Lung (tissue), 12 donors: ENCODE data around the gene STXBP5. TPM values are rescaled to one million over a fixed set of nuclear protein-coding genes. Genes with fewer than 3 reads are reported as not detected.

Source experiments
- ATAC-seq: fragments of 200-7000 bp; cut with Tn5 transposase; one replicate; pipeline ENCODE4 v1.9.1; 2020; ENCODE audit warnings: moderate number of reproducible peaks; ENCODE audit not compliant: insufficient read depth, low FRiP score
- DNase-seq, 3 donors: peaks; one replicate each; pipeline ENCODE4 v3.0.0-alpha.2; 2013 to 2017
- H3K27ac ChIP-seq, 2 donors: one replicate each; pipeline ENCODE4 v1.5.1; 2013; ENCODE audit warnings: mild to moderate bottlenecking in 2 of 2, moderate library complexity in 2 of 2, control low read depth in 1 of 2, inconsistent platforms in 1 of 2, low read depth in 1 of 2, low read length in 1 of 2
- H3K27me3 ChIP-seq, 3 donors: one replicate each; pipeline ENCODE4 v1.5.1; 2013; ENCODE audit warnings: low read length in 2 of 3; ENCODE audit not compliant: control insufficient read depth in 3 of 3, insufficient read depth in 3 of 3
- H3K36me3 ChIP-seq, 4 donors: one replicate each; pipeline ENCODE4 v1.5.1; 2013; ENCODE audit warnings: low read length in 4 of 4, mild to moderate bottlenecking in 1 of 4, moderate library complexity in 1 of 4; ENCODE audit not compliant: control insufficient read depth in 4 of 4, insufficient read depth in 4 of 4
- H3K4me1 ChIP-seq, 5 donors: one replicate each; pipeline ENCODE4 v1.5.1; 2013; ENCODE audit warnings: low read length in 5 of 5, mild to moderate bottlenecking in 2 of 5, moderate library complexity in 1 of 5; ENCODE audit not compliant: control insufficient read depth in 5 of 5, insufficient read depth in 5 of 5
- H3K4me3 ChIP-seq: one replicate; pipeline ENCODE4 v1.5.1; 2013; ENCODE audit warnings: mild to moderate bottlenecking, control low read depth, moderate library complexity
- H3K9ac ChIP-seq, 2 donors: one replicate each; pipeline ENCODE4 v1.5.1; 2013; ENCODE audit warnings: low read length in 2 of 2, control low read depth in 1 of 2; ENCODE audit not compliant: insufficient read depth in 1 of 2
- H3K9me3 ChIP-seq, 4 donors: one replicate each; pipeline ENCODE4 v1.5.1; 2013; ENCODE audit warnings: low read length in 3 of 4, mild to moderate bottlenecking in 1 of 4, moderate library complexity in 1 of 4; ENCODE audit not compliant: control insufficient read depth in 4 of 4, insufficient read depth in 3 of 4
- WGBS, 2 donors: extraction: QIAGEN DNeasy Blood & Tissue Kit; methylation state at CpG; one replicate each; pipeline ENCODE4 v1.1.7; 2013; 5-methylcytosine and 5-hydroxymethylcytosine counted together
- polyA plus RNA-seq, 2 donors: library from polyadenylated mRNA; stranded (reverse); fragments of 200-250 nt; gene quantifications; one replicate each; pipeline ENCODE4 v1.2.1, GENCODE V29; 2013
- total RNA-seq, 2 donors: library from RNA; depleted of rRNA in 1 of 2; stranded (reverse); fragments of >200 nt in 1 of 2; gene quantifications; one replicate each; pipeline ENCODE4 v1.2.1, GENCODE V29; 2014 to 2021
- TF ChIP-seq, protein P1 (sequence below): IDR thresholded peaks from 2 replicates; pipeline ENCODE4 v1.5.1; 2012; ENCODE audit warnings: mild to moderate bottlenecking; ENCODE audit errors: control extremely low read depth, extremely low read depth
- donor health status: control.
- donor health status: control.
- donor health status: Bipolar disorder and iron deficiency.
- donor health status: healthy.
- donor health status: DM: yes; HTN: yes; CAD: no.

Gene STXBP5
- total and polyA plus RNA-seq, 4 donors, result 6.2 to 29.0 (median 12.9) TPM

DNA sequence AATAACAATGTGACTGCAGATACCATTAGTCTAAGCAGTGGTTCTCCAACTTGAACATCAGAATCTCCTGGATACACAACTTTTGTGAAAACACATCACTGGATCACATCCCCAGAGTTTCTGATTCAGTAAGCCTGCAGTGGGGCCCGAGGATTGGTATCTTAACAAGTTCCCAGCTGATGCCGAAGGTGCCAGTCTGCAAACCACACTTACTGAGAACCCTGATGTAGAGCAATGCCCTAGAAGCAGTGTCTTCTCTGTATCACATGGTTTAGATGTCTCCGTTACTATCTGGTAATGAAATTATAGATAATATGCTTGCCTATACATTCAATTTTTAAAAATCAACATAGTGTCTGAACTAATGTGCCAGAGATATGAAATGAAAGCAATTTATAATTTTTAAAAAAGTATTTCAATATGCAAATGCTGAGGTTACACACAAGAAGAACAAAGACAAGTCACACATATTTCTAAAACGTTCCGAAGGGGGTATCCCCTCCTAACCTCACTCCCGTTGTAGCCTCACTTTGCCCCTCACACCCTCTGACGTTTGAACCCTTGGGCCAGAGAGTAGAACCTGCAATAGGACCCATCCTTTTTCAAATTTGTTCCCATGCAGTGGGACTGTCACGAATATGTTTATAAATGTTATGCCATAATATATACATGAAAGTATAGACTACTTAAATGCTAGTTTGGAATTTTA is 188.9 kb downstream of the STXBP5 start:
- no peak for ATAC-seq
- WGBS, 2 donors, result 76 to 89% methylated on average over 8 of the region's 8 CpGs
- TF ChIP-seq, protein P1, sequence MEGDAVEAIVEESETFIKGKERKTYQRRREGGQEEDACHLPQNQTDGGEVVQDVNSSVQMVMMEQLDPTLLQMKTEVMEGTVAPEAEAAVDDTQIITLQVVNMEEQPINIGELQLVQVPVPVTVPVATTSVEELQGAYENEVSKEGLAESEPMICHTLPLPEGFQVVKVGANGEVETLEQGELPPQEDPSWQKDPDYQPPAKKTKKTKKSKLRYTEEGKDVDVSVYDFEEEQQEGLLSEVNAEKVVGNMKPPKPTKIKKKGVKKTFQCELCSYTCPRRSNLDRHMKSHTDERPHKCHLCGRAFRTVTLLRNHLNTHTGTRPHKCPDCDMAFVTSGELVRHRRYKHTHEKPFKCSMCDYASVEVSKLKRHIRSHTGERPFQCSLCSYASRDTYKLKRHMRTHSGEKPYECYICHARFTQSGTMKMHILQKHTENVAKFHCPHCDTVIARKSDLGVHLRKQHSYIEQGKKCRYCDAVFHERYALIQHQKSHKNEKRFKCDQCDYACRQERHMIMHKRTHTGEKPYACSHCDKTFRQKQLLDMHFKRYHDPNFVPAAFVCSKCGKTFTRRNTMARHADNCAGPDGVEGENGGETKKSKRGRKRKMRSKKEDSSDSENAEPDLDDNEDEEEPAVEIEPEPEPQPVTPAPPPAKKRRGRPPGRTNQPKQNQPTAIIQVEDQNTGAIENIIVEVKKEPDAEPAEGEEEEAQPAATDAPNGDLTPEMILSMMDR, result no peak

DNA sequence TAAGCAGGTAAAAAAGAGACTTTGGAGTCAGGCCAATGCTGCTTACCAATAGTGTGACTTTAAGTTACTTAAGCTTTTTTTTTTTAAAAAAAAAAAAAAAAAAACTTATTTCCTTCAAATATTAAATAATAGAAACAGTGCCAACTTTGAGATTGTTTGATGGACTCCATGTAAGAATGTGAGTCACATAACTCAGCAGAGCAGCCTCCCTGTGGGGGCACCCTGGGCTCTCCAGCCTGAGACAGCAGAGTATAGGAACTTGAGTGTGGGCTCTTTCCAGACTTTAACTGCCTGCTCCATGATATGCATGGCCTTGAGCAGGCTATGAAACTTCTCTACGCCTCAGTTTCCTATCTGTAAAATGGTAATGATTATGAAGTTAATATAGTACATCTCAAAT is 190.9 kb downstream of the STXBP5 start:
- H3K4me3 ChIP-seq, result no peak overlapping the region
- ATAC-seq (no peak), DNase-seq (no peak)
- no peaks in the 10 kb centered on the region for H3K36me3 ChIP-seq
- peaks cover 0 to 2% (median 0%) of the 10 kb centered on the region in 4 donors for H3K9me3 ChIP-seq
- no peak overlapping the region for H3K27ac ChIP-seq
- WGBS, 2 donors, result 85 to 97% methylated on average over 1 of the region's 1 CpG
- TF ChIP-seq, protein P1, result no peak
- no peaks in the 10 kb centered on the region for H3K27me3 ChIP-seq
- H3K9ac ChIP-seq, result no peak overlapping the region
- no peaks in the 10 kb centered on the region for H3K4me1 ChIP-seq

More for the DNA sequence above, 188.9 kb downstream of the STXBP5 start:
- no peak overlapping the region for H3K4me3 ChIP-seq
- no peak for DNase-seq
- no peaks in the 10 kb centered on the region for H3K9me3 ChIP-seq
- no peak overlapping the region for H3K27ac ChIP-seq
- H3K27me3 ChIP-seq, result no peaks in the 10 kb centered on the region
- no peaks in the 10 kb centered on the region for H3K36me3 ChIP-seq
- no peak overlapping the region for H3K9ac ChIP-seq
- no peaks in the 10 kb centered on the region for H3K4me1 ChIP-seq

DNA sequence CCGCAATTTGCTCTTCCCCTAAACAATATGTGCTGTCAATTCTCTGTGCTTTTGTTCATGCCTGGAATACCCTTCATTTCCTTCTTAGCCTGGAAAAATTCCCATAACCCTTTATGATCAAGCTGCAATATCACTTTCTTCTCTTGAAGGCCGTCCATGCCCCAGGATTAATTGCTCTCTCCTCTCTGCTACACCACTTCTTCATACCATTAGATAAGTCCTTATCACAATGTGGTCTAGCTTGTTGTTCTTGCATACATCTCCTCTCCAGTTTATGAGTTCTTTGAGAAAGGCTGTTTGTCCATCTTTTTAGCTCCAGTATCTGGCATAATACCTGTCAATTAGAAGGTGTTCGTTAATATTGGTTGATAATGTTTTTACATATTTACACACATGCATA is 193.1 kb downstream of the STXBP5 start:
- Histone ChIP-seq H3K27ac (no peak overlapping the region), H3K9ac (no peak overlapping the region), H3K9me3 (peaks cover 0 to 8% (median 1%) of the 10 kb centered on the region in 4 donors), H3K4me1 (no peaks in the 10 kb centered on the region), H3K4me3 (no peak overlapping the region), H3K27me3 (no peaks in the 10 kb centered on the region), H3K36me3 (no peaks in the 10 kb centered on the region)
- DNase-seq (no peak), ATAC-seq (no peak)
- TF ChIP-seq, protein P1, result no peak
- 82 to 91% methylated on average over 3 of the region's 3 CpGs for WGBS, 2 donors

DNA sequence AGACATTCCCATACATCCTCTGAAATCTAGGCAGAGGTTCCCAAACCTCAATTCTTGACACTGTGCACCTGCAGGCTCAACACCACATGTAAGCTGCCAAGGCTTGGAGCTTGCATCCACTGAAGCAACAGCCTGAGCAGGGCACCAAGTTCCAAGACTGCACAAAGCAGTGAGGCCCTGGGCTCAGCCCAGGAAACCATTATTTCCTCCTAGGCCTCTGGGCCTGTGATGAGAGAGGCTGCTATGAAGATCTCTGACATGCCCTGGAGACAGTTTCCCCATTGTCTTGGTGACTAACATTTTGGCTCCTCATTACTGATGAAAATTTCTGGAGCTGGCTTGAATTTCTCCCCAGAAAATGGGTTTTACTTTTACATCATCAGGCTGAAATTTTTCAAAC is 196.8 kb downstream of the STXBP5 start:
- Histone ChIP-seq H3K4me1 (no peaks in the 10 kb centered on the region), H3K36me3 (no peaks in the 10 kb centered on the region), H3K4me3 (no peak overlapping the region), H3K9ac (no peak overlapping the region), H3K27me3 (no peaks in the 10 kb centered on the region), H3K27ac (no peak overlapping the region), H3K9me3 (peaks cover 0 to 8% (median 1%) of the 10 kb centered on the region in 4 donors)
- ATAC-seq (no peak), DNase-seq (no peak)
- TF ChIP-seq, protein P1, result no peak
